Activated CD8-positive, alpha-beta memory T cell treated with anti-CD3 and anti-CD28 coated beads, Interleukin-2, amount 50 U/mL, for 4 hours (primary cell): ENCODE results near the gene COLGALT1.
"Not testable (repeated sequence)": the region's sequence is repeated elsewhere in the genome, so short reads cannot be mapped to it uniquely, and the experiment has no call there.

Experiments
- DNase-seq: peaks from one replicate; pipeline ENCODE4 v3.0.0-alpha.2; 2020

Gene COLGALT1

GRCh38 chr19:17555480-17555928 is at the start of gene COLGALT1:
COLGALT1 (plus strand) TSS chr19:17555649; CDS start chr19:17555714, 65 bp downstream.
- DNase-seq: peak; percentile 99

- no peak for DNase-seq
Measured at GRCh38 chr19:17506745-17507144, 48.7 kb upstream of the COLGALT1 start.

- DNase-seq: not testable (repeated sequence)
Measured at GRCh38 chr19:17508558-17508933, 46.9 kb upstream of the COLGALT1 start.

GRCh38 chr19:17510220-17510993 is 45.0 kb upstream of the COLGALT1 start:
- DNase-seq: no peak

- DNase-seq: peak; percentile 87
Measured at GRCh38 chr19:17511724-17512573, 43.5 kb upstream of the COLGALT1 start.

- no peak for DNase-seq
Measured at GRCh38 chr19:17512574-17512939, 42.9 kb upstream of the COLGALT1 start.

- DNase-seq: no peak
Measured at GRCh38 chr19:17515408-17516149, 39.9 kb upstream of the COLGALT1 start.

- DNase-seq: no peak
Measured at GRCh38 chr19:17517898-17518297, 37.6 kb upstream of the COLGALT1 start.

GRCh38 chr19:17518654-17519053 is 36.8 kb upstream of the COLGALT1 start:
- not testable (repeated sequence) for DNase-seq

GRCh38 chr19:17519967-17520366 is 35.5 kb upstream of the COLGALT1 start:
- no peak for DNase-seq

GRCh38 chr19:17520865-17521264 is 34.6 kb upstream of the COLGALT1 start:
- no peak for DNase-seq

- peak; percentile 32 for DNase-seq
Measured at GRCh38 chr19:17522988-17523872, 32.2 kb upstream of the COLGALT1 start.

GRCh38 chr19:17524651-17525050 is 30.8 kb upstream of the COLGALT1 start:
- DNase-seq: no peak

- DNase-seq: no peak
Measured at GRCh38 chr19:17525141-17525540, 30.3 kb upstream of the COLGALT1 start.

- no peak for DNase-seq
Measured at GRCh38 chr19:17526922-17527321, 28.5 kb upstream of the COLGALT1 start.

GRCh38 chr19:17527326-17527725 is 28.1 kb upstream of the COLGALT1 start:
- DNase-seq: no peak

GRCh38 chr19:17528610-17529009 is 26.8 kb upstream of the COLGALT1 start:
- DNase-seq: no peak

GRCh38 chr19:17529239-17530158 is 25.9 kb upstream of the COLGALT1 start:
- DNase-seq: no peak

- no peak for DNase-seq
Measured at GRCh38 chr19:17530586-17530985, 24.9 kb upstream of the COLGALT1 start.

GRCh38 chr19:17532116-17532515 is 23.3 kb upstream of the COLGALT1 start:
- DNase-seq: no peak

GRCh38 chr19:17532557-17532956 is 22.9 kb upstream of the COLGALT1 start:
- DNase-seq: no peak
